HG03439 (cell line): Measurements from ENCODE around the gene SLC39A5.
"Not testable (repeated sequence)": the region's sequence is repeated elsewhere in the genome, so short reads cannot be mapped to it uniquely, and the experiment has no call there.

Experiments
- ATAC-seq: cut with Tn5 transposase; IDR thresholded peaks from one replicate; pipeline ENCODE4 v1.9.1; 2021; ENCODE audit warnings: mild to moderate bottlenecking, moderate library complexity; ENCODE audit not compliant: unreplicated experiment

The SLC39A5 gene

GRCh38 chr12:56272468-56272867 is 42.6 kb downstream of the SLC39A5 start:
- not testable (repeated sequence) for ATAC-seq

GRCh38 chr12:56274299-56274698 is 44.4 kb downstream of the SLC39A5 start:
- no peak for ATAC-seq

GRCh38 chr12:56278905-56279304 is 49.1 kb downstream of the SLC39A5 start:
- no peak for ATAC-seq

- ATAC-seq, result no peak
These were observed 51.0 kb downstream of the SLC39A5 start for GRCh38 chr12:56280849-56281248.

GRCh38 chr12:56282030-56282429 is 52.2 kb downstream of the SLC39A5 start:
- ATAC-seq, result no peak

GRCh38 chr12:56282579-56282978 is 52.7 kb downstream of the SLC39A5 start:
- ATAC-seq, result no peak

- not testable (repeated sequence) for ATAC-seq
These were observed 54.4 kb downstream of the SLC39A5 start for GRCh38 chr12:56284263-56284662.

- ATAC-seq, result no peak
These were observed 56.4 kb downstream of the SLC39A5 start for GRCh38 chr12:56286044-56286830.
